Esophagus squamous epithelium (tissue), 4 donors: ENCODE results near the gene ZMYND11.

Experiments used
- CTCF ChIP-seq, 6 experiments: fragments of 450-650 bp in 4 of 6; fragments of 200-600 bp in 2 of 6; sonication (generic) in 2 of 6; IDR thresholded peaks; one replicate each; pipeline ENCODE4 v1.5.1; 2016 to 2019; ENCODE audit warnings: antibody characterized with exemption in 6 of 6, mild to moderate bottlenecking in 4 of 6, moderate library complexity in 4 of 6
- POLR2A ChIP-seq, 4 donors: fragments of 450-650 bp; IDR thresholded peaks; one replicate each; pipeline ENCODE4 v1.6.1; 2017; ENCODE audit warnings: antibody characterized with exemption in 4 of 4, mild to moderate bottlenecking in 4 of 4, moderate library complexity in 3 of 4

- TF ChIP-seq CTCF (IDR thresholded peaks at IDR 0.05) (no peak), POLR2A (IDR thresholded peaks at IDR 0.05) (no peak)
Measured at GRCh38 chr10:299512-299911, 164.3 kb downstream of the ZMYND11 start.
